Calu3 (cell line): Measurements from ENCODE around the gene C5orf52. TPM values are rescaled to one million over a fixed set of nuclear protein-coding genes. Genes with fewer than 3 reads are reported as not detected.
A peak's percentile ranks its signal among the peaks of the same experiment; 100 is the strongest.

Experiments used
- BruUV-seq: library from RNA; stranded (reverse); fragments of 400-500 nt; replicated peaks from 2 replicates; lab custom pipeline; 2021; lab: Mats Ljungman, UMichigan
- CTCF ChIA-PET: fragments of 300-600 bp; sonication (Branson Sonifier 250); formaldehyde crosslinking; loops from one replicate; lab custom pipeline; 2022; ENCODE audit warnings: antibody characterized with exemption; lab: Charles Lee
- DNase-seq: peaks from one replicate; pipeline ENCODE4 v3.0.0; 2022
- H3K27ac Mint-ChIP-seq: one replicate; pipeline ENCODE4 v1.8.0; 2022; ENCODE audit warnings: mixed read lengths; ENCODE audit not compliant: unreplicated experiment
- H3K27me3 Mint-ChIP-seq: one replicate; pipeline ENCODE4 v1.8.0; 2022; ENCODE audit warnings: mixed read lengths; ENCODE audit not compliant: unreplicated experiment
- H3K36me3 Mint-ChIP-seq: one replicate; pipeline ENCODE4 v1.8.0; 2022; ENCODE audit warnings: mild to moderate bottlenecking, moderate library complexity, mixed read lengths; ENCODE audit not compliant: insufficient read depth, unreplicated experiment
- H3K4me1 Mint-ChIP-seq: one replicate; pipeline ENCODE4 v1.8.0; 2022; ENCODE audit warnings: mild to moderate bottlenecking, low read depth, mixed read lengths; ENCODE audit not compliant: unreplicated experiment
- H3K4me3 Mint-ChIP-seq: one replicate; pipeline ENCODE4 v1.8.0; 2022; ENCODE audit warnings: mild to moderate bottlenecking, low read depth, moderate library complexity, mixed read lengths; ENCODE audit not compliant: unreplicated experiment
- H3K9me3 Mint-ChIP-seq: one replicate; pipeline ENCODE4 v1.8.0; 2022; ENCODE audit warnings: low read depth, mixed read lengths; ENCODE audit not compliant: unreplicated experiment
- intact Hi-C: fragments of 100-400 bp; cut with micrococcal nuclease; formaldehyde crosslinking; loops from one replicate; pipeline ENCODE4 v1.10.0; 2022; ENCODE audit not compliant: unreplicated experiment
- total RNA-seq: library from RNA; stranded (reverse); gene quantifications from 2 replicates; pipeline ENCODE4 v1.2.3, GENCODE V29; 2022
- TF ChIP-seq, protein P1 (sequence below): fragments of 200-600 bp; IDR thresholded peaks from one replicate; pipeline ENCODE4 v1.8.0; 2022; ENCODE audit warnings: antibody characterized with exemption; ENCODE audit not compliant: unreplicated experiment

C5orf52 gene
- total RNA-seq, 1 experiment from 2014 or later, result not detected

DNA sequence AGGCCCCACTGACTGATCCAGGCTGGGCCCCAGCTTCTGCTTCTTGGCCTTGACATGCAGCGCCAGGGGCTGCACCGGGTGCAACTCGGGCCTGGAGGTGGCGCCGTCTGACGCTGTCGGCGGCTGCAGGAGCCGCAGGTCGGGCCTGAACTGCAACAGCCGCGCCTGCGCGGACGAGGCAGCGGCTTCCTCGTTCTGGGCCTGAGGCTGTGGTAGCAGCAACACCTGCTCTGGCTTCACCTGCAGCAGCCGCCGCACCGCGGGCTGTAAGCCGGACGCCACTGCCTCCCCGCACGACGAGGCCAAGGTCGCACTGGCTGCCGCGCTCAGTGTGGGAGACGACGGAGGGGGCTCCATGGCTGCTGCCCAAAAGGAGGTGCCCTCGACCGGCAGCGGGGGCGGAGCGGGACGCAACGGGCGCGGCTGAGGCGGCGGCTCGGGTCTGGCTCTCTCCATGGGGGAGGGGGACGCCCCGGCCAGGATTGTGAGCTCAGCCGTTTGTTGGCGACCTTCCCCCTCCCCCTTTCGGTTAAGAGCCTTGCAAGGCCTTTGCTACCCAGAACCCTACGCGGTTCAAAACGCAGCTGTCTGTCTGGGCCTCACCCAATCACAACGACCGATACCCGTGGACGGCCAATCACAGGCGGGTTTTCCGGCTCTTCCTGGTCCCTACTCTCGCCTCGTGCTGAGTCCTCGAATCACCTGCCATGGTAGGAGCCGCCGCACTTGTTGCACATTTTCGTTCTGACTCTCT is 19.5 kb upstream of the C5orf52 start:
- TF ChIP-seq, protein P1, sequence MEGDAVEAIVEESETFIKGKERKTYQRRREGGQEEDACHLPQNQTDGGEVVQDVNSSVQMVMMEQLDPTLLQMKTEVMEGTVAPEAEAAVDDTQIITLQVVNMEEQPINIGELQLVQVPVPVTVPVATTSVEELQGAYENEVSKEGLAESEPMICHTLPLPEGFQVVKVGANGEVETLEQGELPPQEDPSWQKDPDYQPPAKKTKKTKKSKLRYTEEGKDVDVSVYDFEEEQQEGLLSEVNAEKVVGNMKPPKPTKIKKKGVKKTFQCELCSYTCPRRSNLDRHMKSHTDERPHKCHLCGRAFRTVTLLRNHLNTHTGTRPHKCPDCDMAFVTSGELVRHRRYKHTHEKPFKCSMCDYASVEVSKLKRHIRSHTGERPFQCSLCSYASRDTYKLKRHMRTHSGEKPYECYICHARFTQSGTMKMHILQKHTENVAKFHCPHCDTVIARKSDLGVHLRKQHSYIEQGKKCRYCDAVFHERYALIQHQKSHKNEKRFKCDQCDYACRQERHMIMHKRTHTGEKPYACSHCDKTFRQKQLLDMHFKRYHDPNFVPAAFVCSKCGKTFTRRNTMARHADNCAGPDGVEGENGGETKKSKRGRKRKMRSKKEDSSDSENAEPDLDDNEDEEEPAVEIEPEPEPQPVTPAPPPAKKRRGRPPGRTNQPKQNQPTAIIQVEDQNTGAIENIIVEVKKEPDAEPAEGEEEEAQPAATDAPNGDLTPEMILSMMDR, result peak; percentile 18
- H3K27ac Mint-ChIP-seq, result peak overlapping the region; percentile 29
- H3K4me1 Mint-ChIP-seq, result no peaks in the 10 kb centered on the region
- H3K4me3 Mint-ChIP-seq, result peak overlapping the region; percentile 55
- H3K36me3 Mint-ChIP-seq, result peaks cover 7% of the 10 kb centered on the region
- CTCF ChIA-PET, result no interaction called here
- DNase-seq, result peak; percentile 50
- peaks cover 17% of the 10 kb centered on the region for H3K9me3 Mint-ChIP-seq
- no TSS peak for BruUV-seq
- intact Hi-C loops, result no loop called here
- no peaks in the 10 kb centered on the region for H3K27me3 Mint-ChIP-seq

DNA sequence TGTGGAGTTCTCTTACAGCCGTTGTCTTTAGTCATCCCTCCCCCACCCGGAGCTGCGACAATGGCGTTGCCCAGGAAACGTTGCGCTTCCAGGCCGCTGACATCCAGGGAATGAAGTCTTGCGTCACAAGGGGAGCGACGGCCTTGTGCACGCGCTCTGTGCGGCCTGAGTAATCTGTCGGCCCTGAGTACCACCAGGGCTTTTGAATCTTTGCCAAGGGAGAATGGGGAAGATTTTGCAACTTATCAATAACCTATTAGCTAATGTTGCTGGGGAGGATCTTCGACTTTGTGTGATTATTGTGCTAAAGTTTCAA is 19.0 kb upstream of the C5orf52 start, which contains the start of gene SOX30:
Gene SOX30, minus strand, starts transcription at position 62 of the 316 bp plus-strand sequence. CDS start 360 bp downstream, outside the sequence.
- TF ChIP-seq, protein P1, result no peak
- Mint-ChIP-seq H3K27ac (peak within 1 kb of the TSS; percentile 29), H3K4me1 (no peaks in the 10 kb centered on the region), H3K9me3 (peaks cover 17% of the 10 kb centered on the region), H3K36me3 (peaks cover 7% of the 10 kb centered on the region), H3K4me3 (peak within 1 kb of the TSS; percentile 55), H3K27me3 (no peaks in the 10 kb centered on the region)
- CTCF ChIA-PET, result no interaction called here
- no TSS peak for BruUV-seq
- no peak for DNase-seq
- intact Hi-C loops, result no loop called here

DNA sequence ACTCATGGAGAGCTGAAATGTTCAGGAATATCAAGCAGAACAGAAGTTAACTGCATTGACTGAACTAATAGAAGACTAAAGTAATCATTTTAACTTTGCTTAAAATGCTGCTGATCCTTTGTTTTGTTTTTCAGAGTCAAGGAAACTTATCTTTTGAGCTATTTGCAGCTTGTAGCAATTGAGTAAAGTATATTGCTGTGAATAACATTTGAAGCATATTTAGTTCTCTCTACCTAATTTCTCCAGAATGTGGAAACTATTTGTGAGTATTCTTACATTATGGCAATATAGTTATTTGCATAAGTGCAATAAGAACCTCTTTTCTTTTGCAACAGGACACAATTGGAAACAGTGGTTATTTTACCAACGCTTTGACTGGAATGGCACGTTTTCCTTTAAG is 13.8 kb upstream of the C5orf52 start:
- intact Hi-C loops, result no loop called here
- no peak overlapping the region for H3K4me3 Mint-ChIP-seq
- no peak for DNase-seq
- H3K36me3 Mint-ChIP-seq, result no peaks in the 10 kb centered on the region
- H3K27ac Mint-ChIP-seq, result no peak overlapping the region
- H3K4me1 Mint-ChIP-seq, result no peaks in the 10 kb centered on the region
- CTCF ChIA-PET, result no interaction called here
- no TSS peak for BruUV-seq
- H3K9me3 Mint-ChIP-seq, result peaks cover 16% of the 10 kb centered on the region
- no peaks in the 10 kb centered on the region for H3K27me3 Mint-ChIP-seq
- TF ChIP-seq, protein P1, result no peak

DNA sequence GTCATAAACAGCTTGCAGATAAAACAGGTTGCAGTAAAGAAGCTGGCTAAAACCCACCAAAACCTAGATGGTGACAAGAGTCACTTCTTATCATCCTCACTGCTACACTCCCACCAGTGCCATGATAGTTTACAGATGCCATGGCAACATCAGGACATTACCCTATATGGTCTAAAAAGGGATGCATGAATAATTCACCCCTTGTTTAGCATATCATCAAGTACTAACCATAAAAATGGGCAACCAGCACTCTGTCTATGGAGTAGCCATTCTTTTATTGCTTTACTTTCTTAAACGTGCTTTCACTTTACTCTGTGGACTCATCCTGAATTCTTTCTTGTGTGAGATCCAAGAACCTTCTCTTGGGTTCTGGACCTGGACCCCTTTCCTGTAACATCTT is 12.4 kb upstream of the C5orf52 start:
- peaks cover 5% of the 10 kb centered on the region for H3K9me3 Mint-ChIP-seq
- H3K4me1 Mint-ChIP-seq, result no peaks in the 10 kb centered on the region
- no peak overlapping the region for H3K4me3 Mint-ChIP-seq
- TF ChIP-seq, protein P1, result no peak
- CTCF ChIA-PET, result no interaction called here
- no peak for DNase-seq
- H3K27me3 Mint-ChIP-seq, result no peaks in the 10 kb centered on the region
- no peaks in the 10 kb centered on the region for H3K36me3 Mint-ChIP-seq
- no peak overlapping the region for H3K27ac Mint-ChIP-seq
- no TSS peak for BruUV-seq
- intact Hi-C loops, result no loop called here
